Measurements from ENCODE around the gene C3orf52.

DNA sequence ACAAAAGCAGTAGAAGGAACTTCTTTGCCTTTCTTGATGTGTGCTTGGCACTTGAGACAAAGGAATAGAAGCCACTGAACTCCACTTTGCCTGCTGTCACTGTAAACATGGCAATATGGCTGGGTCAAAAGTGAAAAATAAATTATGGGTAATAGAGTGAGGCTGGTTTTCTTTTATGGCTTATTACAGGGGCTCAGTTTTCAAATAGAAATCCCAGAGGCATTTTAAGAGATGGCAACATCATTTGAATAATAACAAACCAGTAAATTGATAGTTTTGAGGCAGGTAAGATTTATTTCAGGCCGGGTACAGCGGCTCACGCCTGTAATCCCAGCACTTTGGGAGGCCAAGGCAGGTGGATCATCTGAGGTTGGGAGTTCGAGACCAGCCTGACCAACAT, 2.8 kb downstream of the C3orf52 start:
- TF ChIP-seq, protein P1, sequence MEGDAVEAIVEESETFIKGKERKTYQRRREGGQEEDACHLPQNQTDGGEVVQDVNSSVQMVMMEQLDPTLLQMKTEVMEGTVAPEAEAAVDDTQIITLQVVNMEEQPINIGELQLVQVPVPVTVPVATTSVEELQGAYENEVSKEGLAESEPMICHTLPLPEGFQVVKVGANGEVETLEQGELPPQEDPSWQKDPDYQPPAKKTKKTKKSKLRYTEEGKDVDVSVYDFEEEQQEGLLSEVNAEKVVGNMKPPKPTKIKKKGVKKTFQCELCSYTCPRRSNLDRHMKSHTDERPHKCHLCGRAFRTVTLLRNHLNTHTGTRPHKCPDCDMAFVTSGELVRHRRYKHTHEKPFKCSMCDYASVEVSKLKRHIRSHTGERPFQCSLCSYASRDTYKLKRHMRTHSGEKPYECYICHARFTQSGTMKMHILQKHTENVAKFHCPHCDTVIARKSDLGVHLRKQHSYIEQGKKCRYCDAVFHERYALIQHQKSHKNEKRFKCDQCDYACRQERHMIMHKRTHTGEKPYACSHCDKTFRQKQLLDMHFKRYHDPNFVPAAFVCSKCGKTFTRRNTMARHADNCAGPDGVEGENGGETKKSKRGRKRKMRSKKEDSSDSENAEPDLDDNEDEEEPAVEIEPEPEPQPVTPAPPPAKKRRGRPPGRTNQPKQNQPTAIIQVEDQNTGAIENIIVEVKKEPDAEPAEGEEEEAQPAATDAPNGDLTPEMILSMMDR (IDR thresholded peaks at IDR 0.05) = no peak
- TF ChIP-seq POLR2A (IDR thresholded peaks at IDR 0.05) = no peak

Measured in thyroid gland (tissue), 4 donors.